H4 (cell line): Measurements from ENCODE around the gene RASSF7. TPM values are rescaled to one million over a fixed set of nuclear protein-coding genes. Genes with fewer than 3 reads are reported as not detected.

Experiments used
- DNase-seq: peaks from one replicate; pipeline ENCODE4 v3.0.0-alpha.2; 2015; ENCODE audit warnings: low spot score
- total RNA-seq: library from RNA; depleted of rRNA; stranded (reverse); fragments of >200 nt; shearing (Covaris generic); gene quantifications from 2 replicates; pipeline ENCODE4 v1.2.3, GENCODE V29; 2014

Gene RASSF7
- total RNA-seq, 1 experiment from 2014 or later: 16.8 TPM

GRCh38 chr11:551596-551995 is 9.2 kb upstream of the RASSF7 start:
- no peak for DNase-seq

GRCh38 chr11:553083-553987 is 7.4 kb upstream of the RASSF7 start:
- no peak for DNase-seq

- DNase-seq: no peak
These were observed 6.8 kb upstream of the RASSF7 start for GRCh38 chr11:553988-554340.

GRCh38 chr11:554428-555226 is 6.1 kb upstream of the RASSF7 start:
- DNase-seq: peak; percentile 72

GRCh38 chr11:555227-555779 is 5.5 kb upstream of the RASSF7 start:
- DNase-seq: no peak

- no peak for DNase-seq
These were observed 4.7 kb upstream of the RASSF7 start for GRCh38 chr11:555780-556661.

GRCh38 chr11:556662-557256 is 4.0 kb upstream of the RASSF7 start:
- no peak for DNase-seq

GRCh38 chr11:557328-558132 is 3.2 kb upstream of the RASSF7 start:
- no peak for DNase-seq

- DNase-seq: no peak
These were observed 2.3 kb upstream of the RASSF7 start for GRCh38 chr11:558503-558902.

- DNase-seq: no peak
These were observed 1.6 kb upstream of the RASSF7 start for GRCh38 chr11:559020-559620.

- DNase-seq: no peak
These were observed 962 bp upstream of the RASSF7 start for GRCh38 chr11:559712-560304.

GRCh38 chr11:561148-562003 is 606 bp downstream of the RASSF7 start:
- peak; percentile 51 for DNase-seq

GRCh38 chr11:562046-562645 is 1.4 kb downstream of the RASSF7 start:
- no peak for DNase-seq

- DNase-seq: no peak
These were observed 2.5 kb downstream of the RASSF7 start for GRCh38 chr11:563066-563811.

GRCh38 chr11:563812-564578 is 3.2 kb downstream of the RASSF7 start:
- no peak for DNase-seq

- DNase-seq: no peak
These were observed 5.2 kb downstream of the RASSF7 start for GRCh38 chr11:565921-566509.
